Osteoblast (primary cell): Measurements from ENCODE around the gene SLC43A1. TPM values are rescaled to one million over a fixed set of nuclear protein-coding genes. Genes with fewer than 3 reads are reported as not detected.

ENCODE experiments used
- DNase-seq: peaks from one replicate; pipeline ENCODE4 v3.0.0; 2011; ENCODE audit warnings: low spot score, mixed read lengths; ENCODE audit not compliant: insufficient read length; ENCODE audit errors: missing footprints
- H2AFZ ChIP-seq: 2 replicates; pipeline ENCODE4 v1.6.0; 2011; ENCODE audit warnings: mild to moderate bottlenecking, low read length
- H3K27ac ChIP-seq: 2 replicates; pipeline ENCODE4 v1.5.1; 2011; ENCODE audit warnings: mild to moderate bottlenecking, low read depth, low read length, moderate library complexity
- H3K27me3 ChIP-seq: 2 replicates; pipeline ENCODE4 v1.6.0; 2012; ENCODE audit warnings: mild to moderate bottlenecking, control low read depth, inconsistent platforms, low read length, moderate library complexity; ENCODE audit not compliant: insufficient read depth
- H3K36me3 ChIP-seq: 2 replicates; pipeline ENCODE4 v1.5.1; 2011; ENCODE audit warnings: mild to moderate bottlenecking, low read length, control low read depth, moderate library complexity; ENCODE audit not compliant: insufficient read depth
- H3K4me1 ChIP-seq: 2 replicates; pipeline ENCODE4 v1.5.1; 2011; ENCODE audit warnings: mild to moderate bottlenecking, low read length, control low read depth, moderate library complexity; ENCODE audit not compliant: insufficient read depth
- H3K4me2 ChIP-seq: 2 replicates; pipeline ENCODE4 v1.6.0; 2011; ENCODE audit warnings: mild to moderate bottlenecking, low read length; ENCODE audit not compliant: insufficient read depth
- H3K4me3 ChIP-seq: fragments of 200-600 bp; sonication (generic); 3 replicates; pipeline ENCODE4 v1.5.1; 2012; ENCODE audit warnings: mild to moderate bottlenecking, low read length, inconsistent platforms; ENCODE audit not compliant: insufficient read depth
- H3K79me2 ChIP-seq: 2 replicates; pipeline ENCODE4 v1.6.0; 2012; ENCODE audit warnings: mild to moderate bottlenecking, low read length, control low read depth, inconsistent platforms; ENCODE audit not compliant: insufficient read depth
- H3K9me3 ChIP-seq: 2 replicates; pipeline ENCODE4 v1.5.1; 2011; ENCODE audit warnings: low read depth, low read length, control low read depth
- H4K20me1 ChIP-seq: 2 replicates; pipeline ENCODE4 v1.6.0; 2012; ENCODE audit warnings: mild to moderate bottlenecking, low read length, control low read depth; ENCODE audit not compliant: insufficient read depth
- total RNA-seq: library from RNA; depleted of rRNA; stranded (reverse); fragments of >200 nt; gene quantifications from 2 replicates; pipeline ENCODE4 v1.2.3, GENCODE V29; 2012
- TF ChIP-seq, protein P1 (sequence below): IDR thresholded peaks from 2 replicates; pipeline ENCODE4 v1.5.1; 2011; ENCODE audit warnings: mild to moderate bottlenecking, low read depth, low read length, moderate library complexity; ENCODE audit errors: extremely low read depth

Gene SLC43A1
- total RNA-seq, 1 donor: 18.5 TPM

DNA sequence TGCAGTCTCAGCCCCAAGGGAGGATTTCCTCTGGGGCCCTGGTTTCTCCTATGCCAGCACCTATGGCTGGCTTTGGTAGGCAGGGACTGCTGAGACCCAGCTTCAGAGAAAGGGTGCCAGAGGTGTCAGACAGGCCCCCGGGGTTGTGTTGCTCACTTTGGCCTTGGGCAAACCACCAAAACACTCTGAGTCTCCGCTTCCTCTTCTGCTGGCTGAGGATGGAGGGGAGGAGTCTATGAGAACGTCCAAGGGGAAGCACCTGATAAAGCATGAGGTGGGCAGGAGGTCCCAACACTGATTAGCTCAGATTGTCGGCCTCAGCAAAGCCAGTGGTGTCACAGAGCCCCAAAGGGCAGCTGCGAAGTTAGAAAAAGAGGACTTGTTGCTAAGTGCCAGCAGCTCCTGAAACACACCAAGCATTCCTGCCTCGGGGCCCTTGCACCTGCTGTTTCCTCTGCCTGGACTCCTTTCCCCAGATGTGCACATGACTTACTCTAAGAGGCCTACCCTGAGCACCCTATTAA, 32.4 kb upstream of the SLC43A1 start:
- peak; percentile 62 for DNase-seq
- H3K27ac ChIP-seq: no peak overlapping the region
- TF ChIP-seq, protein P1, sequence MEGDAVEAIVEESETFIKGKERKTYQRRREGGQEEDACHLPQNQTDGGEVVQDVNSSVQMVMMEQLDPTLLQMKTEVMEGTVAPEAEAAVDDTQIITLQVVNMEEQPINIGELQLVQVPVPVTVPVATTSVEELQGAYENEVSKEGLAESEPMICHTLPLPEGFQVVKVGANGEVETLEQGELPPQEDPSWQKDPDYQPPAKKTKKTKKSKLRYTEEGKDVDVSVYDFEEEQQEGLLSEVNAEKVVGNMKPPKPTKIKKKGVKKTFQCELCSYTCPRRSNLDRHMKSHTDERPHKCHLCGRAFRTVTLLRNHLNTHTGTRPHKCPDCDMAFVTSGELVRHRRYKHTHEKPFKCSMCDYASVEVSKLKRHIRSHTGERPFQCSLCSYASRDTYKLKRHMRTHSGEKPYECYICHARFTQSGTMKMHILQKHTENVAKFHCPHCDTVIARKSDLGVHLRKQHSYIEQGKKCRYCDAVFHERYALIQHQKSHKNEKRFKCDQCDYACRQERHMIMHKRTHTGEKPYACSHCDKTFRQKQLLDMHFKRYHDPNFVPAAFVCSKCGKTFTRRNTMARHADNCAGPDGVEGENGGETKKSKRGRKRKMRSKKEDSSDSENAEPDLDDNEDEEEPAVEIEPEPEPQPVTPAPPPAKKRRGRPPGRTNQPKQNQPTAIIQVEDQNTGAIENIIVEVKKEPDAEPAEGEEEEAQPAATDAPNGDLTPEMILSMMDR: no peak
- H4K20me1 ChIP-seq: no peaks in the 10 kb centered on the region
- peaks cover 2% of the 10 kb centered on the region for H3K27me3 ChIP-seq
- no peaks in the 10 kb centered on the region for H3K9me3 ChIP-seq
- H3K4me2 ChIP-seq: no peak overlapping the region
- no peak overlapping the region for H3K4me3 ChIP-seq
- peaks cover 4% of the 10 kb centered on the region for H3K4me1 ChIP-seq
- peaks cover 32% of the 10 kb centered on the region for H3K36me3 ChIP-seq
- H2AFZ ChIP-seq: no peak overlapping the region
- no peaks in the 10 kb centered on the region for H3K79me2 ChIP-seq

DNA sequence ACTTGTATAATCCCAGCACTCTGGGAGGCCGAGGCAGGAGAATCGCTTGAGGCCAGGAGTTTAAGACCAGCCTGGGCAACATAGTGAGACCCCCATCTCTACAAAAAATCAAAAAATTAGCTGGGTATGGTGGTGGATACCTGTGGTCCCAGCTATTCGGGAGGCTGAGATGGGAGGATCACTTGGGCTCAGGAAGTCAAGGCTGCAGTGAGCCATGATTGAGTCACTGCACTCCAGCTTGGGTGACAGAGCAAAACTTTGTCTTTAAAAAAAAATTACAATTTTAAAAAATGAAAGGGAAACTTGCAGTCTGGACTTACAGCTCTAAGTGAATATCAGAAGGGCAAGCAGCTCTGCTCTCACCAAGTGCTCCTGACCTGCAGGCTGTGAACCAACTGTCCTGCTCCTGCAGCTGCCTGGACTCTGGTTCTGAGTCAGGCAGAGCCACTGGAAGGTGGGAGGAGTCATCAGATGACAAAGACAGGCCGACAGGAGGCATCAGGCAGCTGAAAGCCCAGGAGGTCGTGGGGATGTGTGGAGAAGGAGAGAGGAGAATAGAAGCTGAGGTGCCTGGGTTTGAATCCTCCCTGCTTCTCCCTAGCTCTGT, 31.5 kb upstream of the SLC43A1 start:
- no peak overlapping the region for H2AFZ ChIP-seq
- no peaks in the 10 kb centered on the region for H3K9me3 ChIP-seq
- DNase-seq: peak; percentile 94

DNA sequence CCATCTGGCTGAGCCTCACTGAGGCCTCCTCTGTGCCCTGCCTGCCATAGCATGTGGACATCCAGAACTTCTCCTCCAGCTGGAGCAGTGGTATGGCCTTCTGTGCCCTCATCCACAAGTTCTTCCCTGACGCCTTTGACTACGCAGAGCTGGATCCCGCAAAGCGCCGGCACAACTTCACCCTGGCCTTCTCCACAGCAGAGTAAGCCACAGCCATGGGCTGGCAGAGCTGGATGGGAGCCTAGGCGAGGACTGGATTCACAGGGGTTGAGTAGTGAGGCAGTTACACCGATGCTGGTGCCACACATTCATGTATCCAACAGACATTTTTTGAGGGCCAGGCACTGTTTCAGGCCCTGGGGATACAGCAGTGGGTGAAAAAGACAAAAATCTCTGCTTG, 30.9 kb upstream of the SLC43A1 start:
- Histone ChIP-seq H3K27ac (no peak overlapping the region), H3K4me3 (no peak overlapping the region), H3K27me3 (peaks cover 5% of the 10 kb centered on the region), H3K79me2 (no peaks in the 10 kb centered on the region), H3K36me3 (peaks cover 19% of the 10 kb centered on the region), H3K4me2 (no peak overlapping the region), H2AFZ (no peak overlapping the region), H3K9me3 (no peaks in the 10 kb centered on the region), H4K20me1 (no peaks in the 10 kb centered on the region), H3K4me1 (peaks cover 4% of the 10 kb centered on the region)
- TF ChIP-seq, protein P1: no peak
- no peak for DNase-seq

More for the DNA sequence above, 31.5 kb upstream of the SLC43A1 start:
- TF ChIP-seq, protein P1: peak; percentile 16
- H3K27ac ChIP-seq: no peak overlapping the region
- H4K20me1 ChIP-seq: no peaks in the 10 kb centered on the region
- no peak overlapping the region for H3K4me3 ChIP-seq
- peaks cover 2% of the 10 kb centered on the region for H3K27me3 ChIP-seq
- peaks cover 24% of the 10 kb centered on the region for H3K36me3 ChIP-seq
- H3K79me2 ChIP-seq: no peaks in the 10 kb centered on the region
- no peak overlapping the region for H3K4me2 ChIP-seq
- peaks cover 4% of the 10 kb centered on the region for H3K4me1 ChIP-seq

DNA sequence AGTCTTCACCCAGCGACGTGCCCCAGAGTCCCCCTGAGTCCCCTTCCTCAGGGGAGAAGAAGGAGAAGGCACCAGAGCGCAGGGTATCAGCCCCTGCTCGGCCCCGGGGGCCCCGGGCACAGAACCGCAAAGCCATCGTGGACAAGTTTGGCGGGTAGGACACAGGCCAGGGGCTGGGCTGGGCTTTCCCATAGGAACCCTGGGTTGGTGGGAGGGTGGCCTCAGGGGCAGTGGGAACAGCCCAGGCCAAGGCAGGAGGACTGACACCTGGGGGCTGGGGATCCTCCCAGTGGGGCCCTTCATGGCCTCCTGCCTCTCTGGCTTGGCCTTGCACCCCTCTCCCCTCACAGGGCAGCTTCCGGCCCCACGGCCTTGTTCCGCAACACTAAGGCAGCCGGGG, 30.4 kb upstream of the SLC43A1 start:
- Histone ChIP-seq H2AFZ (no peak overlapping the region), H3K4me1 (peaks cover 4% of the 10 kb centered on the region), H3K27me3 (peaks cover 5% of the 10 kb centered on the region), H3K4me3 (no peak overlapping the region), H3K9me3 (no peaks in the 10 kb centered on the region), H4K20me1 (no peaks in the 10 kb centered on the region), H3K27ac (no peak overlapping the region), H3K4me2 (no peak overlapping the region), H3K36me3 (peaks cover 17% of the 10 kb centered on the region), H3K79me2 (no peaks in the 10 kb centered on the region)
- no peak for DNase-seq
- TF ChIP-seq, protein P1: no peak
